AG04449 (cell line): ENCODE results near the gene TMEM100.

Experiments used
- CTCF ChIA-PET: fragments of 350-600 bp; formaldehyde crosslinking; extraction: SDS; loops from one replicate; lab custom pipeline; 2021; ENCODE audit warnings: antibody characterized with exemption; lab: Yijun Ruan, JAX
- POLR2A ChIA-PET: fragments of 400-600, 350-600 bp; formaldehyde crosslinking; extraction: SDS; loops from one replicate; lab custom pipeline; 2020; ENCODE audit warnings: antibody characterized with exemption, inconsistent platforms; lab: Yijun Ruan, JAX
- DNase-seq: peaks from one replicate; pipeline ENCODE4 v3.0.0-alpha.2; 2010; ENCODE audit warnings: low read depth, low spot score
- H3K4me3 ChIP-seq: 2 replicates; pipeline ENCODE4 v1.5.1; 2011; ENCODE audit warnings: low read depth, mild to moderate bottlenecking, control low read depth, low read length
- CTCF ChIP-seq: IDR thresholded peaks from one replicate; pipeline ENCODE4 v1.5.1; 2011; ENCODE audit warnings: mild to moderate bottlenecking, moderate library complexity, low read length, control low read depth, inconsistent platforms; ENCODE audit not compliant: insufficient read depth; ENCODE audit errors: missing control alignments

TMEM100 gene

GRCh38 chr17:55690105-55690508 is 32.6 kb downstream of the TMEM100 start:
- no peak for TF ChIP-seq CTCF
- ChIA-PET CTCF (interaction anchor here (1.0 to 2.3 kb wide), 3 partner anchors 28 to 163 kb away, joined by 5 to 6 read pairs (median 6); no protein-coding TSS in a partner anchor), POLR2A (no interaction called here)
- DNase-seq: no peak
- no peak overlapping the region for H3K4me3 ChIP-seq

GRCh38 chr17:55689672-55690071 is 33.0 kb downstream of the TMEM100 start:
- ChIA-PET POLR2A (no interaction called here), CTCF (interaction anchor here (1.0 to 2.3 kb wide), 3 partner anchors 29 to 163 kb away, joined by 5 to 6 read pairs (median 6); no protein-coding TSS in a partner anchor)
- no peak for TF ChIP-seq CTCF
- DNase-seq: no peak
- H3K4me3 ChIP-seq: no peak overlapping the region

DNA sequence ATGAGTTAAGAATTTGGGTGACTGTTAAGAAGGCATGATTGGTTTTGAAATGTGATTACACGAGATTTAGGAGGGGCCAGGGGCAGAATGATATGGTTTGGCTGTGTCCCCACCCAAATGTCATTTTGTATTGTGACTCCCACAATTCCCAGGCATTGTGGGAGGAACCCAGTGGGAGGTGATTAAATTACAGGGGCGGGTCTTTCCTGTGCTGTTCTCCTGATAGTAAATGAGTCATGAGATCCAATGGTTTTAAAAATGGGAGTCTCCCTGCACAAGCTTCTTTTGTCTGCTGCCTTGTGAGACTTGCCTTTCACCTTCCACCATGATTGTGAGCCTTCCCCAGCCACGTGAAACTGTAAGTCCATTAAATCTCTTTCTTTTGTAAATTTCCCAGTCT is 34.6 kb downstream of the TMEM100 start:
- ChIA-PET CTCF (no interaction called here), POLR2A (no interaction called here)
- H3K4me3 ChIP-seq: no peak overlapping the region
- no peak for TF ChIP-seq CTCF
- DNase-seq: no peak

- CTCF ChIA-PET: no interaction called here
- POLR2A ChIA-PET: no interaction called here
- no peak for TF ChIP-seq CTCF
- DNase-seq: no peak
- no peak overlapping the region for H3K4me3 ChIP-seq
These were observed 35.6 kb downstream of the TMEM100 start for GRCh38 chr17:55687037-55687436.

GRCh38 chr17:55683550-55684315 is 38.9 kb downstream of the TMEM100 start:
- TF ChIP-seq CTCF: no peak
- CTCF ChIA-PET: no interaction called here
- POLR2A ChIA-PET: no interaction called here
- no peak for DNase-seq
- no peak overlapping the region for H3K4me3 ChIP-seq

DNA sequence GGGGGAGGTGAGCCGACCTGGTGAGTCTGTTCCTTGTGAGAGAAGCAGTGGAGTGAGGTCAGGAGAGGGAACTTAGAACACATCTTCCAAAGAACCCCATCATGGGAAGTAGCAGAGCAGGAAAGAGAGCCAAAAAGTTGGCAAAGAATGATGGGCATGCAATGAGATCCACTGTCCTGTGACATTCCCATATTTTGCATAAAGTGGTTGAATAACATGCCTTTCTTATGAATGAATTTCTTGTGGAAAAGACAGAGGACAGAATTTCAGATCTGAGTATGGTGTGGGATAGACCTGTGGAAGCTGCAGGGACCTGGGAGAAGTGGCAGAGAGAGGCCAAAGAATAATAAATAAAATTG is 41.3 kb downstream of the TMEM100 start:
- POLR2A ChIA-PET: no interaction called here
- no peak for DNase-seq
- no peak overlapping the region for H3K4me3 ChIP-seq
- no peak for TF ChIP-seq CTCF
- CTCF ChIA-PET: interaction anchor here (1.4 to 1.5 kb wide), 2 partner anchors 79 to 154 kb away, joined by 3 to 4 read pairs; no protein-coding TSS in a partner anchor
